Measurements from ENCODE around the gene PTPRJ.
A peak's percentile ranks its signal among the peaks of the same experiment; 100 is the strongest.
"Not testable (repeated sequence)": the region's sequence is repeated elsewhere in the genome, so short reads cannot be mapped to it uniquely, and the experiment has no call there.

The PTPRJ gene

GRCh38 chr11:48017831-48018527, 37.6 kb downstream of the PTPRJ start:
- DNase-seq (ENCODE audit: low read depth in 2 of 2) = no peak

GRCh38 chr11:48018528-48019216, 38.3 kb downstream of the PTPRJ start:
- no peak for DNase-seq (ENCODE audit: low read depth in 2 of 2)

- no peak for DNase-seq (ENCODE audit: low read depth in 2 of 2)
These were observed 38.8 kb downstream of the PTPRJ start for GRCh38 chr11:48019217-48019584.

GRCh38 chr11:48019595-48019994, 39.2 kb downstream of the PTPRJ start:
- no peak for DNase-seq (ENCODE audit: low read depth in 2 of 2)

GRCh38 chr11:48020092-48020755, 39.9 kb downstream of the PTPRJ start:
- DNase-seq (ENCODE audit: low read depth in 2 of 2) = peak in 1 of 2 donors; percentile 31

- DNase-seq (ENCODE audit: low read depth in 2 of 2) = not testable (repeated sequence)
These were observed 41.0 kb downstream of the PTPRJ start for GRCh38 chr11:48021201-48021820.

- no peak for DNase-seq (ENCODE audit: low read depth in 2 of 2)
These were observed 42.1 kb downstream of the PTPRJ start for GRCh38 chr11:48022445-48022844.

GRCh38 chr11:48023608-48024007, 43.2 kb downstream of the PTPRJ start:
- DNase-seq (ENCODE audit: low read depth in 2 of 2) = not testable (repeated sequence)

GRCh38 chr11:48024635-48025071, 44.3 kb downstream of the PTPRJ start:
- DNase-seq (ENCODE audit: low read depth in 2 of 2) = no peak

GRCh38 chr11:48025293-48025983, 45.1 kb downstream of the PTPRJ start:
- DNase-seq (ENCODE audit: low read depth in 2 of 2) = no peak

GRCh38 chr11:48025984-48026340, 45.6 kb downstream of the PTPRJ start:
- no peak for DNase-seq (ENCODE audit: low read depth in 2 of 2)

GRCh38 chr11:48028914-48029680, 48.7 kb downstream of the PTPRJ start:
- no peak for DNase-seq (ENCODE audit: low read depth in 2 of 2)

GRCh38 chr11:48029681-48030290, 49.4 kb downstream of the PTPRJ start:
- no peak for DNase-seq (ENCODE audit: low read depth in 2 of 2)

GRCh38 chr11:48031602-48032001, 51.2 kb downstream of the PTPRJ start:
- no peak for DNase-seq (ENCODE audit: low read depth in 2 of 2)

- DNase-seq (ENCODE audit: low read depth in 2 of 2) = no peak
These were observed 52.4 kb downstream of the PTPRJ start for GRCh38 chr11:48032721-48033120.

- DNase-seq (ENCODE audit: low read depth in 2 of 2) = no peak
These were observed 53.6 kb downstream of the PTPRJ start for GRCh38 chr11:48033918-48034341.

- no peak for DNase-seq (ENCODE audit: low read depth in 2 of 2)
These were observed 54.8 kb downstream of the PTPRJ start for GRCh38 chr11:48034926-48035871.

- no peak for DNase-seq (ENCODE audit: low read depth in 2 of 2)
These were observed 55.7 kb downstream of the PTPRJ start for GRCh38 chr11:48036011-48036410.

GRCh38 chr11:48036466-48036865, 56.1 kb downstream of the PTPRJ start:
- no peak for DNase-seq (ENCODE audit: low read depth in 2 of 2)

Data from stimulated activated CD4-positive, alpha-beta T cell treated with anti-CD3 and anti-CD28 coated beads, Interleukin-1b, Interleukin-23, amount 100 ng/mL, for 4 hours (primary cell).